Iris pigment epithelial cell (primary cell): Measurements from ENCODE around the gene FAM187B.
"Not testable (repeated sequence)": the region's sequence is repeated elsewhere in the genome, so short reads cannot be mapped to it uniquely, and the experiment has no call there.

Source experiments
- DNase-seq: peaks from one replicate; pipeline ENCODE4 v3.0.0-alpha.2; 2011; ENCODE audit warnings: low read depth

Gene FAM187B

GRCh38 chr19:35213663-35214632 lies 14.6 kb downstream of the FAM187B start:
- peak; percentile 90 for DNase-seq

- DNase-seq, result no peak
These were observed 16.3 kb downstream of the FAM187B start for GRCh38 chr19:35212241-35212640.

GRCh38 chr19:35211545-35212230 lies 16.9 kb downstream of the FAM187B start:
- DNase-seq, result no peak

- no peak for DNase-seq
These were observed 18.9 kb downstream of the FAM187B start for GRCh38 chr19:35209646-35210045.

GRCh38 chr19:35208121-35208520 lies 20.4 kb downstream of the FAM187B start:
- DNase-seq, result no peak

- DNase-seq, result no peak
These were observed 21.1 kb downstream of the FAM187B start for GRCh38 chr19:35207391-35207871.

- no peak for DNase-seq
These were observed 21.7 kb downstream of the FAM187B start for GRCh38 chr19:35206855-35207254.

GRCh38 chr19:35206379-35206778 lies 22.2 kb downstream of the FAM187B start:
- no peak for DNase-seq

GRCh38 chr19:35205733-35206323 lies 22.7 kb downstream of the FAM187B start:
- no peak for DNase-seq

GRCh38 chr19:35204799-35205732 lies 23.5 kb downstream of the FAM187B start:
- no peak for DNase-seq

- DNase-seq, result no peak
These were observed 25.5 kb downstream of the FAM187B start for GRCh38 chr19:35202722-35203688.

- no peak for DNase-seq
These were observed 29.1 kb downstream of the FAM187B start for GRCh38 chr19:35199481-35199880.

- DNase-seq, result not testable (repeated sequence)
These were observed 31.7 kb downstream of the FAM187B start for GRCh38 chr19:35196861-35197260.

GRCh38 chr19:35195830-35196229 lies 32.7 kb downstream of the FAM187B start:
- DNase-seq, result no peak

- no peak for DNase-seq
These were observed 34.2 kb downstream of the FAM187B start for GRCh38 chr19:35194012-35194984.

GRCh38 chr19:35184884-35185283 lies 43.7 kb downstream of the FAM187B start:
- no peak for DNase-seq

- DNase-seq, result no peak
These were observed 44.3 kb downstream of the FAM187B start for GRCh38 chr19:35184267-35184666.

- no peak for DNase-seq
These were observed 47.2 kb downstream of the FAM187B start for GRCh38 chr19:35181387-35181786.

GRCh38 chr19:35179830-35180229 lies 48.7 kb downstream of the FAM187B start:
- no peak for DNase-seq
